Measurements from ENCODE around the gene WHAMM. TPM values are rescaled to one million over a fixed set of nuclear protein-coding genes. Genes with fewer than 3 reads are reported as not detected.
"Not testable (repeated sequence)": the region's sequence is repeated elsewhere in the genome, so short reads cannot be mapped to it uniquely, and the experiment has no call there.

WHAMM gene
- total and polyA plus RNA-seq, 5 experiments from 2014 or later, result 3.7 to 40.0 (median 5.8) TPM

DNA sequence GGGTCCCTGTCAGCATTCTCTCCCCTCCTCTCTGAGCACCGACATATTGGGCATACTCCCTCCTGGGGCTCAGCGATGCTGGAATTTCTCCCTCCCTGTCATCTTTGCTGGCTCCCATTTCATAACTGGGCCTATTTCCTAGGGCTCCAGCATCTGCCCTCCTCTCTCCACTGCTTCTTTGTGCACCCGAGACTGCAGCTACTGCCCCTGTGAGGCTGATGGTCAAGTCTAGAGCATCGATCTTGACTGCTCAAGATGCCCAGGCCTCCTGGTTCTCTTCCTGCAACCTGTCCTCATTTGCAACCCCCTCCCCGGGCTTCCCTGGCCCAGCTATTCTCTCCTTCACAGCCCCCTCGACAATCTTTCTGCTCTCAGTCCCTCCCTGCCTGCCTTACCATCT is 53.5 kb downstream of the WHAMM start:
- peak overlapping the region in 1 of 10 donors; percentile 9 for H3K27ac Mint-ChIP-seq
- H3K9me3 Mint-ChIP-seq, result no peaks in the 10 kb centered on the region
- H3K4me1 Mint-ChIP-seq, result peaks cover 0 to 6% (median under 1%) of the 10 kb centered on the region in 4 donors
- DNase-seq (no peak), ATAC-seq (no peak)
- peaks cover 0 to 2% (median 0%) of the 10 kb centered on the region in 3 donors for H3K36me3 Mint-ChIP-seq
- H3K4me3 Mint-ChIP-seq, result no peak overlapping the region
- no peaks in the 10 kb centered on the region for H3K27me3 Mint-ChIP-seq
- POLR2A ChIA-PET, result no interaction called here

DNA sequence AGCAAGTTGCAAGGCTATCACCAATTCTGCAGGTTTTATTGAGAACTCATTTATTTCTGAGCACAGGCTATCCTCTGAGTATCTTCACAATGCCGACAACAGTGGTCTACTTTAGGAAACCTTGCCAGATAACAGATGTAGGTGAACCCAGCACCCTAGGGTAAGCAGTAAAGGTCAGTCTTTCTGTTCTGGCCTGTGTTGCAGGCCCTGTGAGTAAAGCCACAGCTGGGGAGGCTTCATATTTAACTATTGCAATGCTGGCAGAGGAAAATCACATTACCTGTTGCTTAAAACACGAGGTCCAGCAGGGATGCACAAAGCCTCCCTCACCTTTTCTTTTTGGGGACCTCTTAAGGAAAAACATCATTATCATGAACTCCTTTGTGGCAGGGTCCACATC is 55.5 kb downstream of the WHAMM start:
- no peaks in the 10 kb centered on the region for H3K27me3 Mint-ChIP-seq
- POLR2A ChIA-PET, result no interaction called here
- H3K36me3 Mint-ChIP-seq, result no peaks in the 10 kb centered on the region
- DNase-seq, result no peak
- no peak overlapping the region for H3K27ac Mint-ChIP-seq
- no peaks in the 10 kb centered on the region for H3K9me3 Mint-ChIP-seq
- no peak overlapping the region for H3K4me3 Mint-ChIP-seq
- peaks cover 0 to 6% (median 0%) of the 10 kb centered on the region in 4 donors for H3K4me1 Mint-ChIP-seq
- ATAC-seq, result no peak

DNA sequence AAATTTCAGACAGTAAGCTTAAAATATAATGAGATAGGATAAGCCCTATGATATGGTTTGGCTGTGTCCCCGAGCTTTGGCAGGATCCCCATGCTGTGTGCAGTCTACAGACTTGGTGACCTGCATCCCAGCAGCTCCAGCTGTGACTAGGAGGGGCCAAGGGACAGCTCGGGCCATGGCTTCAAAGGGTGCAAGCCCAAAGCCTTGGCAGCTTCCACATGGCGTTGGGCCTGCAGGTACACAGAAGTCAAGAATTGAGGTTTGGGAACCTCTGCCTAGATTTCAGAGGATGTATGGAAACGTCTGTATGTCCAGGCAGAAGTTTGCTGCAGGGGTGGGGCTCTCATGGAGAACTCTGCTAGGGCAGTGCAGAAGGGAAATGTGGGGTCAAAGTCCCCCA is 56.2 kb downstream of the WHAMM start:
- H3K9me3 Mint-ChIP-seq, H3K4me3 Mint-ChIP-seq, DNase-seq, H3K27ac Mint-ChIP-seq, H3K4me1 Mint-ChIP-seq, H3K27me3 Mint-ChIP-seq, POLR2A ChIA-PET, H3K36me3 Mint-ChIP-seq, ATAC-seq: not testable (repeated sequence)

DNA sequence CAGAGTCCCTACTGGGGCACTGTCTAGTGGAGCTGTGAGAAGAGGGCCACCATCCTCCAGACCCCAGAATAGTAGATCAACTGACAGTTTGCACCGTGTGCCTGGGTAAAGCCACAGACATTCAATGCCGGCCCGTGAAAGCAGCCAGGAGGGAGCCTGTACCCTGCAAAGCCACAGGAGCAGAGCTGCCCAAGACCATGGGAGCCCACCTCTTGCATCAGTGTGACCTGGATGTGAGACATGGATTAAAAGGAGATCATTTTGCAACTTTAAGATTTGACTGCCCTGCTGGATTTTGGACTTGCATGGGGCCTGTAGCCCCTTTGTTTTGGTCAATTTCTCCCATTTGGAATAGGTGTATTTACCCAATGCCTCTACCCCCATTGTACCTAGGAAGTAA is 56.6 kb downstream of the WHAMM start:
- POLR2A ChIA-PET, DNase-seq, H3K27ac Mint-ChIP-seq, H3K36me3 Mint-ChIP-seq, H3K4me1 Mint-ChIP-seq, H3K27me3 Mint-ChIP-seq, H3K9me3 Mint-ChIP-seq, ATAC-seq, H3K4me3 Mint-ChIP-seq: not testable (repeated sequence)

DNA sequence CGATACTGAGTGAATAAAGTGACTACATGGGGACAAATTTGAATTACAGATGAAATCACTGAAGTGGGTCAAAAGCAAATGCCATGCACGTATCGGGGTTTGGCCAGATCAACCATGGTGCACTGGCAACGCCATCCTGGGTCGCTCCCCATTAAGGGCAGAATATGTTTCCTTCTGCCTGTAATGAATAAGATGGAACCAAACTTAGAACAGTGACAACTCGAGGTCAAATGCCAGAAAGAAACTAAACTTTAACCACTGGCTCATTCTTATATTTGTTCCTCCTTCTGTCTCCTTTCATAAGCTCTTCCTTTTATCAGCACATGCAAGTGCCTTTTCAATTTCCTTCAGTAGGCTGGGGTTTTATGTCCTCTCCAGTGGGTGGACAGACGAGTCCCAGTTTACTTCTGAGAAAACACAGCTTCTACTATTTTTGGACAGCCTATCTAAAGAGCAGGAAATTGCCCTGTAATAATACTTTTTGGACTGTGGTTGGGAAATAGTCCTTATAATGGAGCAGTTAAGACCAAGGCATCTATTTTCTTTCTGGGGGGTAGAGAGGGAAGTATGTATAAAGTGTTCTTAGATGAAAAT is 61.4 kb downstream of the WHAMM start:
- H3K36me3 Mint-ChIP-seq, result peaks cover 0 to 6% (median 0%) of the 10 kb centered on the region in 3 donors
- POLR2A ChIA-PET, result no interaction called here
- no peak overlapping the region for H3K4me3 Mint-ChIP-seq
- ATAC-seq (no peak), DNase-seq (no peak)
- peaks cover 0 to 4% (median 0%) of the 10 kb centered on the region in 5 donors for H3K27me3 Mint-ChIP-seq
- peaks cover 0 to 5% (median 0%) of the 10 kb centered on the region in 4 donors for H3K4me1 Mint-ChIP-seq
- H3K27ac Mint-ChIP-seq, result no peak overlapping the region
- H3K9me3 Mint-ChIP-seq, result no peaks in the 10 kb centered on the region

DNA sequence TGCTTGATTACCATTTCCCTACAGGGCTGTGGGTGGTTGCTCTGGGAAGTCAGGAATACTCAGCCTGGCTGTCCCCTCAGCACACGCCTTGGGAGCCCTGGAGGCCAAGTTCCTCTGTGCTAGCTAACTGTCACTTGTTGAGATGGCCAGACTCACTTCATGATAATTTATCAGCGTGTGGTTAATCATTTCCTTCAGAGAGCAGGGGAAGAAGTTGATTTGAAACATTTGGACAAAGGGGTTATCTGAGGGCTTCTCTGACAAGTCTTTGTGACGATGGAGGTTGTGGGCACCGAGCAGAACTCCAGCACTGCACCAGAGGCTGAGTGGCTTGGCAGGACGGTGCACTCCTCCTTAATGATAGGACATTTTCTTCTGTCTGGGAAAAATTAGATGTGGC is 61.9 kb downstream of the WHAMM start:
- no peak overlapping the region for H3K4me3 Mint-ChIP-seq
- H3K36me3 Mint-ChIP-seq, result peaks cover 0 to 6% (median 0%) of the 10 kb centered on the region in 3 donors

DNA sequence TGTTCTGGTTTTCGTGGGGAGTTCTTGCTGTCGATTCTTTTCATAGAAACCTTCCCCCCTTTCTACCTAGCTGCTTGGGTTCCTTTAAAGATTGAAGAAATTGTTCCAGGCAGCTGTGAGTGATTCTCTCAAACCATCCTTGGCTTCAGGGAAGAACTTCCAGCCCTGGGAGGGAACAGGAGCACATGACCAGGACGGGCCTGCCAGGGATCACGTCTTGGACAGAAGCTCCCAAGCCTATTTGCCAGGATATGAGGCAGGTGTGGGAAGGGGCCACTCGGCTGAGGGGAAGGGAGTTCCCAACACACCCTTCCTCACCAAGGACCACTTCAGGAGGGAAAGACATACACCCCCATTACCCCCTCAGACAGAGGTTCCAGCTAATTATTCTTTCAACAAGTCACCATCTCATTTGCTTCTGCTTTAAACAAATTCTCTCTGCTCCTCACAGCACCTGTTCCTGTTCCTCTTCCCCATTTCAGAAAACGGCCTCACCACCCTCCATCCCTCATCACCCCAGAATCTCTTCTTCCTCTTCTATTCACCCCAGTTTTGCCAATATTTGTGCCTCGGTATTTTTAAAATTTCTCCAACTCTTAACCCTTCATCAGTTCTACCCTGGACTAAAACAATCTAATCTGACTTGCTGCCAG is 62.5 kb downstream of the WHAMM start:
- no peaks in the 10 kb centered on the region for H3K9me3 Mint-ChIP-seq
- H3K36me3 Mint-ChIP-seq, result peaks cover 0 to 6% (median 0%) of the 10 kb centered on the region in 3 donors
- H3K27me3 Mint-ChIP-seq, result peaks cover 0 to 4% (median 0%) of the 10 kb centered on the region in 5 donors
- H3K27ac Mint-ChIP-seq, result no peak overlapping the region
- DNase-seq (no peak), ATAC-seq (no peak)
- H3K4me3 Mint-ChIP-seq, result no peak overlapping the region
- H3K4me1 Mint-ChIP-seq, result peaks cover 0 to 5% (median 0%) of the 10 kb centered on the region in 4 donors
- POLR2A ChIA-PET, result no interaction called here

More for the DNA sequence above, 61.9 kb downstream of the WHAMM start:
- H3K4me1 Mint-ChIP-seq, result peaks cover 0 to 5% (median 0%) of the 10 kb centered on the region in 4 donors
- POLR2A ChIA-PET, result no interaction called here
- H3K27ac Mint-ChIP-seq, result no peak overlapping the region
- no peak for DNase-seq
- ATAC-seq, result no peak
- peaks cover 0 to 4% (median 0%) of the 10 kb centered on the region in 5 donors for H3K27me3 Mint-ChIP-seq
- no peaks in the 10 kb centered on the region for H3K9me3 Mint-ChIP-seq

DNA sequence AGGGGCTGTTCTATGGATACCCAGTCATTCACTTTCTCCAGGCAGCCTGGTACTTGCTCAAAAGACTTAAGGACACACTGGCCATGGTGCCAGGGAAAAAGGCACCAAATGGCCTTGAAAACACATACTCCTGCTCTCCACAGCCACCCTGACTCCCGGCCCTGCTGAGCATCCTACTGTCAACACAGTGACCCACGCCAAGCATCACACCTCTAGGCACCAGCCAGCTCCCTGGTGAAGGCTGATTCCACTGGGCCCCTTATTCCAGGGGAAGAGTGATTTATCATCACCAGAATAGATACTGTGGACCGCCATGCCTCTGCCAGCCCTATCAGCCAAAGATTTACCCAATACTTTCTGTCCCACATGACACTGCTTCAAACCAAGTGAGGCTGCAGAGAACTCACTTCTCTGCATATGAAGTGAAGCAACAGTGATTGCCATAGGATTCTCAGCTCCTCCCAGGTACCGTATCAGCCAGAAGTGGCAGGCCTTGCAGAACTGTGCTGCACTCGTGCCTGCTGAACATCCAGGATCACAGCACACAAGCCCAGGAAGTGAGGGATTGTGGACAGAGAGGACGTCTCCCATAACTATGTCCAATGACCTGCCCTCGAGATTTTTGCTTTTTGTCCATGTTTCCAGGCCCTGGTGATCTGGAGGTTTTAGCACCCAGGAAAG is 63.7 kb downstream of the WHAMM start:
- Mint-ChIP-seq H3K4me3 (no peak overlapping the region), H3K4me1 (peaks cover 0 to 5% (median 0%) of the 10 kb centered on the region in 4 donors), H3K27ac (no peak overlapping the region), H3K27me3 (peaks cover 0 to 4% (median 0%) of the 10 kb centered on the region in 5 donors), H3K9me3 (no peaks in the 10 kb centered on the region), H3K36me3 (peaks cover 0 to 6% (median 0%) of the 10 kb centered on the region in 3 donors)
- DNase-seq, result no peak
- ATAC-seq, result no peak
- POLR2A ChIA-PET, result no interaction called here

DNA sequence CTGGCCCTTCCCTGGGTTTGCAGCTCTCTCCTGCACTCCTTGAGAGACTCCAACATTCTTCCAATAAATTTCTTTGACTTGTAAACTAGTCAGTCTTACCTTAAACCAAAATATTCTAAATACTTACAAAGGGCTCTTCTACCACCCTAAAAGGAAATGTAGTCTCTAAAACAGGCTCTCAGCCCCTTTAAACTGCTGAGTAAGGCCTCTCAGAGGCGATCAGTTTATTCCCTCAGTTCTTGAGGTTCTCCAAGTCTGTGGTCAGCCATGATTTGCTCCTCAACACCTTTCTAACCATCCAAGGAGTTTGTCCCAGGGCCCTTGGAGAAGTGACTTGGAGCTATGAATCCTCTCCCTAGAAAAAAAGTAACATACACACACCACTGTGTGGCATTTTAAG is 64.8 kb downstream of the WHAMM start:
- Mint-ChIP-seq H3K27me3 (peaks cover 0 to 4% (median 0%) of the 10 kb centered on the region in 5 donors), H3K36me3 (peaks cover 0 to 6% (median 0%) of the 10 kb centered on the region in 3 donors), H3K9me3 (no peaks in the 10 kb centered on the region), H3K4me1 (peaks cover 0 to 5% (median 0%) of the 10 kb centered on the region in 4 donors), H3K27ac (no peak overlapping the region), H3K4me3 (no peak overlapping the region)
- POLR2A ChIA-PET, result no interaction called here
- ATAC-seq (no peak), DNase-seq (no peak)

DNA sequence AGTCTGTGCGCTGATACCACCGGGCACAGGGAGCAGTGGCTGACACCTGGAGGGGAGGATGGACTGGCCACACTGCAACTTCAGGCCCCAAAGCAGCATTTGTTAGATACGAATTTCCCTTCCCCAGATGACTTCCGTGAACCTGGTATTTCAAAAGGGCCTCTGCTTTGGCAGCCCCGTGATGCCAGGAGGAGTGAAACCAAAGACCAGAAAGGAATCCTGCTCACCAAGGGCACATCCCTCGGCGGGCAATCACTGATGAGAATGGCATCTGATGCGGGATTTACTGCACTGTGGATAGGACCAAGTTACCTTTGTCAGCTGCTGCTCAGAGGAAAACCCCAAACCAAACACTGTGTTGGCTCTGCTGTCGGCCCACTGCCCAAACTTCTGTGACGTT is 65.5 kb downstream of the WHAMM start:
- Mint-ChIP-seq H3K9me3 (no peaks in the 10 kb centered on the region), H3K36me3 (peaks cover 0 to 6% (median 0%) of the 10 kb centered on the region in 3 donors), H3K27me3 (peaks cover 0 to 4% (median 0%) of the 10 kb centered on the region in 5 donors), H3K4me3 (no peak overlapping the region), H3K27ac (no peak overlapping the region), H3K4me1 (peaks cover 0 to 5% (median 0%) of the 10 kb centered on the region in 4 donors)
- ATAC-seq (no peak), DNase-seq (no peak)
- POLR2A ChIA-PET, result no interaction called here

DNA sequence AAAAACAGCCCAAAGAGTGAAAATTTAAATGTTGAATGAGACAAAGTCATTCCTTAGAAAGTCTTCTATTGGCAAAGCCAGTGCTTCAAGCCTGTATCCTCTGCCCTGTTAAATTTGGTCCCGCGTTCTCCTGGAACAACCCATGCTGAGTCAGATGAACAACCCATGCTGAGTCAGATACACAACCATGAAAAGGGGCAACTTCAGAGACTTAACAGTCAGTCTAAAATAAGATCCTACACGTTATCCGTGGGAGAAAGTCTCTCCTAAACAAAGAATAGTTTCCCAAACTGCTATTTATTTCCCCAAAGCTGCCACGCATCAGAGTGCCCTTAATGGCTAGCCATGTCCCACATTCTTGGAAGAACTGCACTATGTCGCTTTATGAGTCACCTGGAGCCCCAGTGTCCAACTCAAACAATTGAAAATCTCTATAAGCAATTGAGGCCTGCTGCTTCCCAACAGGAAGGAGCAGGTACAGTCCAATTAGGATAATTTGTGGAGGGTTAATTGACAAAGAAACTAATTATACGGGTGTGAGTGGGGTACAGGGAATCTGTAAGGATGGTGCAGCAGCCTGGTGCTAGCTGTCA is 66.1 kb downstream of the WHAMM start:
- H3K27me3 Mint-ChIP-seq, result peaks cover 0 to 4% (median 0%) of the 10 kb centered on the region in 5 donors
- H3K36me3 Mint-ChIP-seq, result peaks cover 0 to 6% (median 0%) of the 10 kb centered on the region in 3 donors
- DNase-seq, result no peak
- no peak for ATAC-seq
- no peak overlapping the region for H3K4me3 Mint-ChIP-seq
- peaks cover 0 to 5% (median under 1%) of the 10 kb centered on the region in 4 donors for H3K4me1 Mint-ChIP-seq
- POLR2A ChIA-PET, result no interaction called here
- no peak overlapping the region for H3K27ac Mint-ChIP-seq
- no peaks in the 10 kb centered on the region for H3K9me3 Mint-ChIP-seq

DNA sequence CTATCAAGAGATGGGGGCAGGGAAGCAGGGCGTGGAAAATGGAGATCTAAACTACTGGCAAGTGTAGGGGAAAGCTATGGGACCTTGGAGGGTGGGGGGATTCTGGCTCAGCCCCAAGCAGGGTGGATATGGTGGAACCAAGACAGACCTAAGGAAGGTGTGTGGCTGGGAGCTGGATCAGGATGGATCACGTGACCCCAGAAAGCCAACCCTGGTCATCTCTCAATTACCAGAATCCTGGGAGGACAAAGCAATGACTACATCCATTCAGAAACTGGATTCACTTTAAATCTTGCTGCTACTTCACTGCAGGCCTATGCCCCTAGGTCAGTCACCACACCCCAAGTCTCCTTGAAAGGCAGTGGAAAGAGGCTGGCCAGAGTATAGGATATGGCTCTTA is 68.4 kb downstream of the WHAMM start:
- no peaks in the 10 kb centered on the region for H3K27me3 Mint-ChIP-seq
- H3K27ac Mint-ChIP-seq, result no peak overlapping the region
- peaks cover 0 to 2% (median 0%) of the 10 kb centered on the region in 4 donors for H3K4me1 Mint-ChIP-seq
- DNase-seq (no peak), ATAC-seq (no peak)
- POLR2A ChIA-PET, result no interaction called here
- no peak overlapping the region for H3K4me3 Mint-ChIP-seq
- peaks cover 0 to 2% (median 0%) of the 10 kb centered on the region in 3 donors for H3K36me3 Mint-ChIP-seq
- H3K9me3 Mint-ChIP-seq, result peaks cover 0 to 3% (median 0%) of the 10 kb centered on the region in 9 donors

DNA sequence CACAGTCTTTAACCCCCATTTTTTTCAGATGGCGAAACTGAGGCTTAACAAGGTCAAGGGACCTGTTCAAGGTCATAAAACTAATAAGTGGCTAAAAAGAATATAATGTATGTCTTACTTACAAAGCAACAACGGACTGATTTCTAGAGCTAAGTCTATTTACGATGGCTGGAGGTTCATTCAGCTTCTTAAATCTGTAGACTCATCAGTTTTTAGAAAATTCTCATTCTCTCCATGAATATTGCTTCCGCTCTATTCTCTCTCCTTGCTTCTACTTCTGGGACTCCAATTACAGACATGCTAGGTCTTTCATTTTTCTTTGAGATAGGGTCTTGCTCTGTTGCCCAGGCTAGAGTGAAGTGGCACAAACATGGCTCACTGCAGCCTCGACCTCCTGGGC is 68.9 kb downstream of the WHAMM start:
- ATAC-seq (no peak), DNase-seq (no peak)
- Mint-ChIP-seq H3K27me3 (no peaks in the 10 kb centered on the region), H3K36me3 (peaks cover 0 to 2% (median 0%) of the 10 kb centered on the region in 3 donors), H3K9me3 (peaks cover 0 to 3% (median 0%) of the 10 kb centered on the region in 9 donors), H3K4me1 (peaks cover 0 to 2% (median 0%) of the 10 kb centered on the region in 4 donors), H3K27ac (no peak overlapping the region), H3K4me3 (no peak overlapping the region)
- POLR2A ChIA-PET, result no interaction called here

Data from naive thymus-derived CD8-positive, alpha-beta T cell (primary cell).